NOMO-1 treated with dmso at 0.1 percent for 144 hours (cell line): ENCODE measurements around the gene FOXF2.

ENCODE experiments used
- DNase-seq: peaks from one replicate; lab custom pipeline; 2025; ENCODE audit not compliant: unreplicated experiment; lab: John Stamatoyannopoulos, UW

The FOXF2 gene

DNA sequence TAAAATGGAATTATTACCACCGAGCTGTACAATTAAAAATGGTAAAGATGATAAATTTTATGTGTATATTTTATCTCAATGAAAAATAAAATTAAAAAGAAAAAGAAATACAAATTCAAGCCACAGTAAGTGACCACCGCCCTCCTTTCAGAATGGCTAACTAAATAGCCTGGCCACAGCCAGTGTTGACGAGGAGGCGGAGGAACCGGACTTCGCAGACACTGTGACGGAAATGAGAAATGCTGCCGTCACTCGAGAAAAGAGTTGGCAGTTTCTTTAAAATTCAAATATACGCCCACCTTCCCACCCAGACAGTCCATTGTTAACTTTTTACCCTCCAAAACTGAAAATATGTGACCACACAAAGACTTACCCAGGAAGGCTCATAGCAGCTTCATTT is 50.0 kb downstream of the FOXF2 start:
- no peak for DNase-seq

DNA sequence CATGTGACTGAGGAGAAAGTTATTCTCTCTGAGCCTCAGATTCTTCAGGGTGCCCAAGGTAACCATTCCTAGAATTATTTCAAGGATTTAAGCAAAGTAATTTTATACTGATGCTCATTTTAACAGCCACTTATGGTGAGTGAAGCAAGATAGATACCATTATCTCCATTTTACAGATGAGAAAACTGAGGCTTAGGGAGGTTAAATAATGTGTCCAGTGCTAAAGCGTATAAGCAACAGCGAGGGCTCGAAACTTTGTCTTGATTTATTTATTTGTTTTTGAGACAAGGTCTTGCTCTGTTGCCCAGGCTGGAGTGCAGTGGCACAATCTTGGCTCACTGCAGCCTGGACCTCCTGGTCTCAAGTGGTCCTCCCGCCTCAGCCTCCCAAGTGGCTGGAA is 53.6 kb downstream of the FOXF2 start:
- DNase-seq = no peak
